ENCODE data around the gene TEX38. TPM values are rescaled to one million over a fixed set of nuclear protein-coding genes. Genes with fewer than 3 reads are reported as not detected.

Gene TEX38
- total and polyA plus RNA-seq, 2 of the 13 experiments (the other 11 are each of a cell fraction or from before 2014, with no cell fraction given) = 0.18 TPM; not detected in 1

GRCh38 chr1:46653405-46653958, 18.2 kb upstream of the TEX38 start:
- no peak for FAIRE-seq
- BruUV-seq (replicated peaks) = no TSS peak
- ATAC-seq = no peak
- Histone ChIP-seq H3K4me3 (replicated peaks in 1 of 3; ENCODE audit: insufficient read depth in 1 of 3, low read depth in 2 of 3, low read length in 3 of 3) (no peak overlapping the region), H3K9ac (ENCODE audit: insufficient read depth, low read depth, low read length) (no peak overlapping the region), H3K4me1 (ENCODE audit: insufficient read depth, low read length) (no peaks in the 10 kb centered on the region), H3K27me3 (ENCODE audit: control insufficient read depth in 1 of 2, insufficient read depth in 2 of 2, low read length in 2 of 2) (no peaks in the 10 kb centered on the region), H3K27ac (ENCODE audit: extremely low read length, insufficient read depth, low read length) (no peak overlapping the region), H3K79me2 (ENCODE audit: insufficient read depth, low read length) (no peaks in the 10 kb centered on the region), H2AFZ (ENCODE audit: low read length) (no peak overlapping the region), H3K9me3 (ENCODE audit: low read length) (no peaks in the 10 kb centered on the region; the same call in 1 of the 2 replicates), H3K36me3 (replicated peaks in 1 of 2; ENCODE audit: control insufficient read depth in 1 of 2, insufficient read depth in 2 of 2, low read length in 2 of 2) (peaks cover 6 to 43% of the 10 kb centered on the region in 2 experiments), H4K20me1 (ENCODE audit: insufficient read depth, low read length) (no peaks in the 10 kb centered on the region), H3K4me2 (ENCODE audit: low read depth, low read length) (no peak overlapping the region)
- intact Hi-C loops (cut with micrococcal nuclease; ENCODE audit: unreplicated experiment) = no loop called here
- CTCF ChIA-PET (ENCODE audit: low intra/inter-chr PET ratio, low total read pairs) = no interaction called here
- DNase-seq (ENCODE audit: low spot score) = no peak
- no peak for TF ChIP-seq HIVEP1 (CRISPR knock-in tag; IDR thresholded peaks at IDR 0.05)
- no peak for TF ChIP-seq POGZ (CRISPR knock-in tag; IDR thresholded peaks at IDR 0.05)
- no peak for TF ChIP-seq SNAPC5 (CRISPR knock-in tag; IDR thresholded peaks at IDR 0.05; ENCODE audit: borderline replicate concordance)
- peak; percentile 87 for TF ChIP-seq MNT (IDR thresholded peaks at IDR 0.05)
- TF ChIP-seq ARID3A (IDR thresholded peaks at IDR 0.05; ENCODE audit: low read depth, low read length) = no peak
- 96% methylated on average over 2 of the region's 2 CpGs for WGBS (ENCODE audit: low lambda C conversion rate)
- POLR2A ChIA-PET = no interaction called here
- in situ Hi-C loops (cut with HindIII; ENCODE audit: extremely low pct_ligation_motif_present, low pct_unique_long_range_greater_than_20kb) = no loop called here
